ENCODE data around the gene MBNL1.

The MBNL1 gene

GRCh38 chr3:152353578-152353977 lies 84.8 kb downstream of the MBNL1 start:
- H3K4me3 ChIP-seq (ENCODE audit: control insufficient read depth, low read depth, low read length), result no peak overlapping the region
- TF ChIP-seq CTCF (conservative IDR thresholded peaks at IDR 0.05; ENCODE audit: control insufficient read depth, insufficient read depth, low read depth, low read length), result no peak
- DNase-seq (ENCODE audit: low read depth), result no peak

- no peak overlapping the region for H3K4me3 ChIP-seq (ENCODE audit: control insufficient read depth, low read depth, low read length)
- no peak for TF ChIP-seq CTCF (conservative IDR thresholded peaks at IDR 0.05; ENCODE audit: control insufficient read depth, insufficient read depth, low read depth, low read length)
- peak; percentile 45 for DNase-seq (ENCODE audit: low read depth)
Observed at GRCh38 chr3:152355744-152356665, 87.3 kb downstream of the MBNL1 start.

- no peak for TF ChIP-seq CTCF (conservative IDR thresholded peaks at IDR 0.05; ENCODE audit: control insufficient read depth, insufficient read depth, low read depth, low read length)
- H3K4me3 ChIP-seq (ENCODE audit: control insufficient read depth, low read depth, low read length), result no peak overlapping the region
- no peak for DNase-seq (ENCODE audit: low read depth)
Observed at GRCh38 chr3:152356870-152357276, 88.1 kb downstream of the MBNL1 start.

GRCh38 chr3:152357587-152357986 lies 88.9 kb downstream of the MBNL1 start:
- no peak overlapping the region for H3K4me3 ChIP-seq (ENCODE audit: control insufficient read depth, low read depth, low read length)
- no peak for DNase-seq (ENCODE audit: low read depth)
- TF ChIP-seq CTCF (conservative IDR thresholded peaks at IDR 0.05; ENCODE audit: control insufficient read depth, insufficient read depth, low read depth, low read length), result no peak

- TF ChIP-seq CTCF (conservative IDR thresholded peaks at IDR 0.05; ENCODE audit: control insufficient read depth, insufficient read depth, low read depth, low read length), result no peak
- H3K4me3 ChIP-seq (ENCODE audit: control insufficient read depth, low read depth, low read length), result no peak overlapping the region
- no peak for DNase-seq (ENCODE audit: low read depth)
Observed at GRCh38 chr3:152359385-152360248, 90.9 kb downstream of the MBNL1 start.

- no peak for DNase-seq (ENCODE audit: low read depth)
- no peak overlapping the region for H3K4me3 ChIP-seq (ENCODE audit: control insufficient read depth, low read depth, low read length)
- TF ChIP-seq CTCF (conservative IDR thresholded peaks at IDR 0.05; ENCODE audit: control insufficient read depth, insufficient read depth, low read depth, low read length), result no peak
Observed at GRCh38 chr3:152360302-152360701, 91.6 kb downstream of the MBNL1 start.
